Subcutaneous abdominal adipose tissue (tissue), 5 donors: ENCODE data around the gene DYSF.

Source experiments
- H3K27ac ChIP-seq: one replicate; pipeline ENCODE4 v1.7.0; 2013; ENCODE audit warnings: low read depth, mild to moderate bottlenecking, inconsistent platforms, low read length, moderate library complexity
- H3K27me3 ChIP-seq, 5 donors: one replicate each; pipeline ENCODE4 v1.7.0; 2013; ENCODE audit warnings: low read length in 5 of 5, inconsistent platforms in 1 of 5; ENCODE audit not compliant: control insufficient read depth in 5 of 5, insufficient read depth in 4 of 5
- H3K36me3 ChIP-seq, 5 donors: one replicate each; pipeline ENCODE4 v1.7.0; 2013; ENCODE audit warnings: low read length in 5 of 5; ENCODE audit not compliant: control insufficient read depth in 5 of 5, insufficient read depth in 5 of 5
- H3K4me1 ChIP-seq, 5 donors: one replicate each; pipeline ENCODE4 v1.7.0; 2013; ENCODE audit warnings: low read length in 5 of 5, mild to moderate bottlenecking in 3 of 5, moderate library complexity in 1 of 5; ENCODE audit not compliant: control insufficient read depth in 5 of 5, insufficient read depth in 5 of 5
- H3K4me3 ChIP-seq, 5 donors: one replicate each; pipeline ENCODE4 v1.7.0; 2013; ENCODE audit warnings: low read length in 5 of 5, low read depth in 1 of 5
- H3K9ac ChIP-seq, 5 donors: one replicate each; pipeline ENCODE4 v1.7.0; 2013; ENCODE audit warnings: low read length in 5 of 5, mild to moderate bottlenecking in 4 of 5, moderate library complexity in 3 of 5
- H3K9me3 ChIP-seq, 5 donors: one replicate each; pipeline ENCODE4 v1.7.0; 2013; ENCODE audit warnings: low read length in 5 of 5; ENCODE audit not compliant: control insufficient read depth in 5 of 5
- donor health status: healthy.
- donor health status: healthy.
- donor health status: healthy.
- donor health status: healthy.
- donor health status: healthy.

DYSF gene

DNA sequence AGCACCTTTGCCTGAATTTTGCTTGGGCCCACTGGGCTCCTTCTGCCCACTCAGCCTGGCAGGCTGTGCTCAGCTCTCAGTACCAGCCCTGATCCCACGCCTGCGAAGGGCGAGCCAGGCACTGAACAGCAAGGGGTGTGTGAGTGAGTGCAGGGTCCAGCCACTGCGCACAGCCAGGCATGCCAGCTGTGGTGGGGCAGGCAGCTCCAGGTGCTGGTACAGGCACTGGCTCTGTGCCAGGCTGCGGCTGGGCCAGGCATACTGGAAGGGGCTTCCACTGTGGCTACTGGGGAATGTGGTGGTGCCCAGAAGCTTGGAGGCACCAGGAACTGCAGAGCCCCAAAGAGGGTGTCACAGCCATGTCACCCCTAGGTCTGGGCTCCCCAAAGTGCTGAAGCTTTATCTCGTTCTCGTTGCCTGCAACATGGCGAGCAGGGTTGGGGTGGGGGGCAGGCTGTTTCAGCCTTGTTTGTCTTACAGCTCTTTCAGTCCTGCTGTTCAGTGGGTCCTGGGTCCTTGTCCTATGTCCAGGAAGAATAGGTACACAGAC is 8.8 kb downstream of the DYSF start:
- Histone ChIP-seq H3K9me3 (no peaks in the 10 kb centered on the region), H3K9ac (no peak overlapping the region), H3K4me1 (peaks cover 3 to 57% (median 22%) of the 10 kb centered on the region in 5 donors), H3K27ac (no peak overlapping the region), H3K4me3 (no peak overlapping the region), H3K27me3 (peaks cover 7 to 23% (median 13%) of the 10 kb centered on the region in 5 donors), H3K36me3 (no peaks in the 10 kb centered on the region)

- Histone ChIP-seq H3K4me1 (peaks cover 4 to 64% (median 27%) of the 10 kb centered on the region in 5 donors), H3K36me3 (no peaks in the 10 kb centered on the region), H3K4me3 (no peak overlapping the region), H3K27me3 (peaks cover 7 to 23% (median 13%) of the 10 kb centered on the region in 5 donors), H3K9ac (no peak overlapping the region), H3K9me3 (no peaks in the 10 kb centered on the region), H3K27ac (no peak overlapping the region)
Measured at GRCh38 chr2:71462641-71463341, 9.4 kb downstream of the DYSF start.

GRCh38 chr2:71463342-71463654 is 9.9 kb downstream of the DYSF start:
- no peak overlapping the region for H3K9ac ChIP-seq
- H3K4me1 ChIP-seq, result peaks cover 4 to 67% (median 27%) of the 10 kb centered on the region in 5 donors
- H3K27ac ChIP-seq, result no peak overlapping the region
- no peak overlapping the region for H3K4me3 ChIP-seq
- H3K36me3 ChIP-seq, result no peaks in the 10 kb centered on the region
- H3K27me3 ChIP-seq, result peaks cover 7 to 23% (median 14%) of the 10 kb centered on the region in 5 donors
- no peaks in the 10 kb centered on the region for H3K9me3 ChIP-seq

DNA sequence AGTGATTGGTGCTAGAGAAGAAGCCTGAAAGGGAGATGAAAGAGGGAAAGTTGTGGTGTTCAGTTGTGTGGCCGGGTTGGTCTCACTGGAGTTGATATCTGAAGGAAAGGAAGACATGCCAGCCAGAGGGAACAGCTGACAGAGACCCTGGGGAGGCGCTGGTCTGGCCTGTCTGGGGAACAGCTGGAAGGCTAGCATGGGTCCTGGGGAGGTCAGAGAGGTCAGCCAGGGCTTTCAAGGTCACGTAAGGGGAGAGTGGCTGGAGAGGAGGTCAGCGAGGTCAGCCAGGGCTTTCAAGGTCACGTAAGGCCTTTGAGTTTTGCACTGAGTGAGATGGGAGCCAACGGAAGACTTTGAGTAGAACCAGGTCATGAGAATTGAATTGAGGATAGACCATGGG is 11.0 kb downstream of the DYSF start:
- Histone ChIP-seq H3K4me3 (no peak overlapping the region), H3K9me3 (no peaks in the 10 kb centered on the region), H3K27me3 (peaks cover 7 to 30% (median 18%) of the 10 kb centered on the region in 5 donors), H3K27ac (no peak overlapping the region), H3K4me1 (peaks cover 4 to 67% (median 27%) of the 10 kb centered on the region in 5 donors), H3K9ac (no peak overlapping the region), H3K36me3 (no peaks in the 10 kb centered on the region)

GRCh38 chr2:71465356-71465755 is 12.0 kb downstream of the DYSF start:
- Histone ChIP-seq H3K9me3 (no peaks in the 10 kb centered on the region), H3K4me1 (peaks cover 2 to 59% (median 25%) of the 10 kb centered on the region in 5 donors), H3K27me3 (peaks cover 7 to 30% (median 18%) of the 10 kb centered on the region in 5 donors), H3K4me3 (peak overlapping the region in 1 of 5 donors; percentile 86), H3K27ac (no peak overlapping the region), H3K36me3 (no peaks in the 10 kb centered on the region), H3K9ac (no peak overlapping the region)

DNA sequence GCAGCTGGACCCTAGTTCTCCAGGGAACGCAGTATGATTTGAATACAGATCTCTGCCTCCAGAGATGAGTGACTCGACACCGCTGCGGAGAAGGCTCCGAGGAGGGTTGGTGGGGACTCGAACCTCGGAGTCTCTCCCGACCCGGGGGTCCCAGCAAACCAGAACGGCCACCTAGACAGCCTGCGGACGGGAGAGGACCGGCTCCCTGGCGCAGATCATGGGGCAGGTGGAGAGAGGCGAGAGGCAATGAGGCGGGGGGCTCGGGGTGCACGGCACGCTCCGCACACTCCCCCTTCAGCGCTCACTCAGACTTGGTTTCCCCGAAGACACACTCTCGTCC is 12.6 kb downstream of the DYSF start:
- H3K9ac ChIP-seq, result peak overlapping the region in 1 of 5 donors; percentile 79
- no peak overlapping the region for H3K27ac ChIP-seq
- peaks cover 7 to 30% (median 18%) of the 10 kb centered on the region in 5 donors for H3K27me3 ChIP-seq
- no peaks in the 10 kb centered on the region for H3K36me3 ChIP-seq
- H3K4me3 ChIP-seq, result peak overlapping the region in 4 of 5 donors; percentile 66 to 87 (median 80)
- H3K9me3 ChIP-seq, result no peaks in the 10 kb centered on the region
- H3K4me1 ChIP-seq, result peaks cover 2 to 54% (median 25%) of the 10 kb centered on the region in 5 donors

GRCh38 chr2:71466301-71467179 is 13.2 kb downstream of the DYSF start:
- Histone ChIP-seq H3K4me1 (peaks cover 2 to 48% (median 23%) of the 10 kb centered on the region in 5 donors), H3K27ac (peak overlapping the region; percentile 60), H3K36me3 (no peaks in the 10 kb centered on the region), H3K9ac (peak overlapping the region in 4 of 5 donors; percentile 63 to 79 (median 68)), H3K4me3 (peak overlapping the region; percentile 66 to 87 (median 75)), H3K27me3 (peaks cover 7 to 30% (median 18%) of the 10 kb centered on the region in 5 donors), H3K9me3 (no peaks in the 10 kb centered on the region)

GRCh38 chr2:71467180-71467815 is 13.9 kb downstream of the DYSF start:
- Histone ChIP-seq H3K4me1 (peaks cover 2 to 46% (median 22%) of the 10 kb centered on the region in 5 donors), H3K9me3 (no peaks in the 10 kb centered on the region), H3K36me3 (no peaks in the 10 kb centered on the region), H3K27me3 (peaks cover 7 to 30% (median 18%) of the 10 kb centered on the region in 5 donors), H3K9ac (peak overlapping the region in 4 of 5 donors; percentile 48 to 79 (median 68)), H3K27ac (peak overlapping the region; percentile 60), H3K4me3 (peak overlapping the region; percentile 66 to 87 (median 75))

DNA sequence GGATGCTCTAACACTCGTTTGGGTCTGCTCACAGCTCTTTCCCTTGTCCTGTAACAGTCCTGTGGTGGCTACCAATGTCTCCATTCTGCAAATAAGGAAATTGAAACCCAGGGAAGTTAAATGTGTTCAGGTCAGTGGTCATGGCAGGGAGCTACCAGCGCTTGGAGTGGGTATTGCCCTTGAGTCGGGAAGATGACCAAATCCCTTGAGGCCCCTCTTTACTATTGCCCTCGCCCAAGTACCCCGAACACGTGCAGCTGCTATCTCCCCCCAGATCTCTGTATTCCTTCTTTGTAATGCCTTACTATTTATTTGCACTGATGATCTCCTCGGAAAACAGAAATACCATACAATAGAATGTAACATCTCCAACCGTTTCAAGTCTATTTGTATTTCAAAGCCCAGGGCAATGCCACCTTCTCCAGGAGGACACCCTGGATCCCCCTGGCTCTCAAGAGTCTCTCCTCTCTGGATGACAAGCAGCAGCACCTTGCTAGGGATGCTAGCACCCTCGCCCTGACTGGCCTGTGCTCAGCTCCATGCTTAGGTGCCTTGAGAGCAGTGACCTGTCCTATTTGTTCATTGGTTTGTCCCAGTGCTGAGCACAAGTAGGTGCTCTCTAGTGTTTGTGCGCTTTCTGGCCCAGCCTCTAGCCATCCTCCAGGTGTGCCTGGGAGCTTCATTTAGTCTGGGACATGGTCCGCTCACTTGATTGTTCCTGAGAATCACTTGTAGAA is 15.1 kb downstream of the DYSF start:
- Histone ChIP-seq H3K27me3 (peaks cover 7 to 27% (median 18%) of the 10 kb centered on the region in 5 donors), H3K9ac (no peak overlapping the region), H3K4me3 (peak overlapping the region in 4 of 5 donors; percentile 30 to 86 (median 44)), H3K36me3 (no peaks in the 10 kb centered on the region), H3K27ac (no peak overlapping the region), H3K9me3 (no peaks in the 10 kb centered on the region), H3K4me1 (peaks cover 3 to 51% (median 22%) of the 10 kb centered on the region in 5 donors)
